RKO (cell line): ENCODE data around the gene DUSP12.
"Not testable (repeated sequence)": the region's sequence is repeated elsewhere in the genome, so short reads cannot be mapped to it uniquely, and the experiment has no call there.

Source experiments
- DNase-seq: peaks from one replicate; pipeline ENCODE4 v3.0.0-alpha.2; 2016; ENCODE audit warnings: low spot score

DUSP12 gene

DNA sequence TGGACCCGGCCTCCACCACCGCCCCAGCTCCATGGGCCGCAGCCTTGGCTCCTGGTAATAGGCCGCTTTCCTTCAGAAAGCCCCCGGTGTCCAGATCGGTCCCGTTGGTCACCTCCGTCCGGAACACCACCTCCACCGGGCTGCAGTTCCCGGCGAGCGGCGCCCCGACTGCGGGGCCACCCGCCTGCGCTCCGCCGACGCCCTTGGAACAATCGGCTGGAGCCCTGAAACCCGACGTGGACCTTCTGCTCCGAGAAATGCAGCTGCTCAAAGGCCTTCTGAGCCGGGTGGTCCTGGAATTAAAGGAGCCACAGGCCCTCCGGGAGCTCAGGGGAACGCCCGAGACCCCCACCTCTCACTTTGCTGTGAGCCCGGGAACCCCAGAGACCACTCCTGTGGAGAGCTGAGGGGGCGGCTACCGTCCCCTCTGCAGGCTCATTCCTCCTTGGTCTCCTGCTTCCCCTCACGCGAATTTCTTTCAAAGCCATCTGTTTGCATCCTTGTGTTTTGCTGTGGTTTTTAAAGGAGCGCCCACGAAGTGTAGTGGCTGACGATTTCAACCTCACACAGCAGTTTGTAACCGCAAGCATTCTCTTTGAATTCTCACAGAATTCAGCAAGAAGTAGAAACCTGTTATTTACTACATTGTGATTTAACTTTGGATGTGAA lies 22.2 kb upstream of the DUSP12 start:
- no peak for DNase-seq

DNA sequence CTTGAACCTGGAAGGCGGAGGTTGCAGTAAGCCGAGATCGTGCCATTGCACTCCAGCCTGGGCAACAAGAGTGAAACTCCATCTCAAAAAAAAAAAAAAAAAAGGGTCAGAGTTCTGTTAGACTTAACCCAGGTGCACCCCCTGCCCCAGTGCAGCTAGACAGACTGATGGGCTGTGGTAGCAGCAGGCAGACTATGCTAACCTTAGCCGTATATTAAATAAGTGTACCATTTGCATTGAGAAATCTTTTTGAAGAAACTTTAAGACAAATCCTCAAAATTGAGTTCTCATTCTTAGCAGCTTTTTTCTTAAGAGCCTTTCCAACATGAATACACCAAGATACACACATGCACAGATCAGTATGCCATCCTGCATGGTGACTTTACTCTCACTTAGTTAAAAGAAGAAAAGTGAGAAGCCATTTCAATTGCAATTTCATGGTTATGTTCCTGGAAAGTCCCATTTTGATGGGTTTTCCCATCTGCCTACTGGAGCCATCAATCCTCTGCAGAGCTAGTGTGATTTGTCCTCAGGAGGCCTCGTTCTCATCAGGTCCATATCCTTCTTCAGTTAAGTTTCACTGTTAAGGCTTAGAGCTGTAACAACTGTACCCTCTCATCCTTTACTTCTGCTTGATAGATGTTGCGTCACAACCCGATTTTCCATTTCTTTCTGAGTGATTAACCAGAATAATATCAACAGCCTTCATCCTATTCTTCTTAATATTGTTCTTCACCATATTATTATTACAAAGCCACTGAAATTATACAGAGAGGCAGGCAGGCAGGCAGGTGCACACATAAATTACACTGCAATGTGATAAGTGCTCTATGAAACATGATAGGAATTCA lies 21.0 kb upstream of the DUSP12 start:
- no peak for DNase-seq

DNA sequence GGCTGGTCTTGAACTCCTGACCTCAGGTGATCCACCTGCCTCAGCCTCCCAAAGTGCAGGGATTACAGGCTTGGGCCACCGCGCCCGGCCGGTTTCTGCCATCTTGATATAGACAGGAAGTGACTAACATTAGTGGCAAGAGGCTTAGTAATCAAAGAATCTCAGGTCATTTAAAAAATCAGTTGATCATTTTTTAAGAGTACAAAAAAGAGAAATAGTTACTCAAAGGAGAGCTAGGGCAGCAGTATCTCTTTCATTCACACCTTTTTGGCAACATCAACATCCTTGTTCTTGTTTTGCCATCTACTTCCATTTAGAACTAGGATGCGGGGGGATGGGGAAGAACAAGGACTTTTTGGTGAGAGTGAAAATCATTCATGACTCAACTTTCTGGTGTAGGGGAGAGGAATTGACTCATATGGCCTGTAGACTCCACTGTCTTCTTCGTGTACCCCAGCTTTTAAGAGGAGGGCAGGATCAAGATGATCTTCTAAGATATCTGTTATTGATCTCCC lies 19.5 kb upstream of the DUSP12 start:
- peak; percentile 78 for DNase-seq

DNA sequence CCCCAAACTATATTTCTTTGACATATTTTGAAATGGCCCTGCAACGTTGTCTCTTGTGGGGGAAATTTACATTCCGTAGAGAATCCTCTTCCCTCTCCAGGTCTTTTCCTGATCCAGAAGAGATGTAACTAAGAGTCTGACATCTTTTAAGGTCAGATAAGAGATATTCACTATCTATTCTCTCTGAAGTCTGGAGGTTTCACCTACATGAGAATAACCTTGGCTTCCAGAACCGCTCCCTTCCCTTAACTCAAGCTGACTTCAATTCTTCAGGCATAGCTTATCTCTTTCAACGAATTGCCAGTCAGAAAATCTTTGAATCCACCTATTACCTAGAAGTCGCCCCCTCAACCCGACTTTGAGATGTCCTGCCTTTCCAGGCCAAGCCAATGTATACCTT lies 18.3 kb upstream of the DUSP12 start:
- no peak for DNase-seq

DNA sequence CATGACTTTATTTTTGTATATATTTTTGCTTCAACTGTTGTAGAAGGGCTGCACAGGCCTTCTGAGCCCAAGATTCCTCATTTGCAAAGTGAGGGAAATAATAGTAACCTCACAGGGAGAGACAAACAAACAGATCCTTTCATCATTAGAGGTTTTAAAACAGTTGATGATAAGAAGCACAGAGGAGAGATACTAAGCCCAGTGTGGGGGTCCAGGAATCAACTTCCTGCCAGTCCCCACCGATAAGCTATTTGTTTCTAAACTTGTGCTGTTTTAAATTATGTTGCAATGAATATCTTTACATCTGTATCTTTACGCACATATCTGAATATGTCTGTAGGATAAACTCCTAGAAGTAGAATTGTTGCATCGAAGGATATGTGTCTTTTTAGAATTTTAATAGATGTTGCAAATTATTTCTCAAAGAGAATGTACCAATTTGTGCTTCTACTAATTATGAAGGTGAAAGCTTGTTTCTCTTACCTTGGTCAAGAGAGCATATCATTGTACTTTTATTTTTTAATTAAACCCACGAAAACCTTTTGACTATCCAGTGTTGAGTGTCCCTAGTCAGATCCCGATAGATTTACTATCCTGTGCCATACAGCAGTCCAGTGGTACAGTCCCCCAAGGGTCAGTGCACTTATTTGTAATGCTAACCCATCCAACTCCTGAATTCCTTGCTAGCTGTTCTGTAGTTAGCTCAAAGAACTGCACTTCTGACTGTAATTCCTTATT lies 17.4 kb upstream of the DUSP12 start:
- no peak for DNase-seq

DNA sequence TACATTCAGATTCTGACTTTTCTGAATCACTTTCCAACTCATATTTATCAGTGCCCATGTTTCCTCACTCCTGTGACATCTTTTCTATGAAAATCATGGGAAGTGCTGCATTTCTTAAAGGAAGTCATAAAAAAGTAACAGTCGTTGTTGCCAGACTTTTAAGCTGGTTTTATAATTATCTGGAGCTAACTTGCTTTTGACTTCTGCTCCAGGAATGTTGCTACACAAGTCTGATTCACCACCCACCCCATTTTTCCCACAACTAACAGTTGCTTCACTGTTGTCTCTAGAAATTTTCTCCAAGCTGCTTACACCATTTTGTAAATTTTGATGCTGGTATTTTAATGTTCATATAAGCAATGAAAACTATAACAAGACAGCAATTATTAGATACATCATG lies 16.1 kb upstream of the DUSP12 start:
- peak; percentile 80 for DNase-seq

DNA sequence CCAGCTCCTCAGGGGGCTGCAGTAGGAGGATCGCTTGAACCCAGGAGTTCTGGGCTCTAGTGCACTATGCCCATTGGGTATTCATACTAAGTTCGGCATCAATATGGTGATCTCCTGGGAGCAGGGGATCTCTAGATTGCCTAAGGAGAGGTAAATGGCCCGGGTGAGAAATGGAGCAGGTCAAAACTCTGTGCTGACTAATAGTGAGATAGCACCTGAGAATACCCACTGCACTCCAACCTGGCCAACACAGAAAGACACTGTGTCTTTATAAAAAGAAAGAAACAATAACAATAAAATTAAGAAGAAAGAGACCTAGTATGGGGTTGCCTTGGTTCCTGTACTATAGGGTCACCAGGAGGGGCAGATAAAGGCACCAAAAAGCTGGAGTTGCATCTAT lies 13.7 kb upstream of the DUSP12 start:
- DNase-seq, result no peak

DNA sequence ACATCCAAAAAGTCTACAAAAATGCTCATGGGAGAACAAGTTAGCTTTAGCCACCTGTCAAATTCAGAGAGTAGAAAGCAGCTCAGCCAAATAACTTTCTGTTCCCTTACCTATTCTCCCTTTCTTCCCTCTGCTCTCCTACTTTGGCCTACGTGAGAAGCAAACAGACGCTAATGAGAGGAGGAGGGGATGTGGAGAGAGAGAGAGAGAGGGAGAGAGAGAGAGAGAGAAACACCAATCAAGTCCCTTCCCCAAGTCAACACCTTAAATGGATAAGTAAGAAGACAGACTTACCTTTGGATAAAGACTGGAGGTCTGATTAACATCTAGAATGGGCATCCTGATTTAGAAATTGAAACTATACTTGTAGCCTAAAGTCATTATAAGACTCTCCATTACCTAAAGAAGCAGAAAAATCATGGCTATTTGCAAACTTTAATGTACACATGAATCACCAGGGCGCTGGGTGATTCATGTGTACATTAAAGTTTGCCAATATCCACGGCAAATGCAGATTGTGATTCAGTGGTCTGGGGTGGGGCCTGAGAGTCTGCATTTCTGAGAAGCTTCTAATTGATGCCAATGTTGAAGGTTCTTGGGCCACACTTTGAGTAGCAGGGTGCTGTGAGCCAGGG lies 13.1 kb upstream of the DUSP12 start:
- peak; percentile 39 for DNase-seq

DNA sequence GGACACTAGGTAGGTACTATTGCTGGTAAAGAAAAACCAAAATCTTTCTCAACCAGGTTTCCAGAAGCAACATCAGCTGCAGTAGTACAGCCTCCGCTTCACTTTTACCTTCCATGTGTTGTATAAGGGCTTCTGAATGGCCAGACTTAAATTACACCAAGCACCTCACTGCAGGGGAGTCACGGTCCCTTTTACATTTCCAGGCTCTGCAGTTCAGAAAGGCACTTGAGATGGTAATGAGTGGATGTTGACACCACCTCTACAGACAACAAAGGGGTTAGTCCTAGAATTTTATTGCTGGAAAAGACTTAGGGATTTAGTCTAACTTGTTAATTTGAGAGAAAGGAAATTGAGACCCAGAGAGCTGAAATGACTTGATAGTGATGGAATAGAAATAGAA lies 12.0 kb upstream of the DUSP12 start:
- no peak for DNase-seq

DNA sequence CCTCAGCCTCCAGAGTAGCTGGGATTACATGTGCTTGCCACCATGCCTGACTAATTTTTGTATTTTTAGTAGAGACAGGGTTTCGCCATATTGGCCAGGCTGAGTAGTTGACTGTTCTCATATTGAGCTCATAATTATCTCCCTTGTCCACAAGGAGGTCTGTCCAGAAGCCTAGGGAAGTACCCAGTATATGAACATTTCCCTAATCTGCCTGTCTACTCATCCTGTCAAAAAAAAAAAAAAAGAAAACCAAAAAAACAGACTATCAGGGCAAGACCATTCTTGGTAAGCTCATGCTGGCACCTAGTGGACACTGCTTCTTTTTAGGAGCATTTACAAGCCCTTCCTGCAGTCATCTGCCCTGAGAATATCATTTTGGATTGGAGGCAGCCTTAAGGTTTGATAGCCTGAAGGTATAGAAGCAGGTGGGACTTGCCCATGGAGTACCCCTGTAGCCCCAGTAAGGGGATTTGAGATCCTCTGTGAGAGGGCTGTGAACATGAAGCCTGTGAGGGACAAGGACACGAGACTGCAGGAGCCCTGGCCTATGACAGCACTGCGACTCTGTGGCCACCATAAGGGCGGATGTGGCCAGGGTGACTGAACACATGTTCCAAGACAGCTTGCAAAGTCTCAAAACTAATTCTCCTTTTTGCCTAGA lies 10.8 kb upstream of the DUSP12 start:
- DNase-seq, result peak; percentile 82

DNA sequence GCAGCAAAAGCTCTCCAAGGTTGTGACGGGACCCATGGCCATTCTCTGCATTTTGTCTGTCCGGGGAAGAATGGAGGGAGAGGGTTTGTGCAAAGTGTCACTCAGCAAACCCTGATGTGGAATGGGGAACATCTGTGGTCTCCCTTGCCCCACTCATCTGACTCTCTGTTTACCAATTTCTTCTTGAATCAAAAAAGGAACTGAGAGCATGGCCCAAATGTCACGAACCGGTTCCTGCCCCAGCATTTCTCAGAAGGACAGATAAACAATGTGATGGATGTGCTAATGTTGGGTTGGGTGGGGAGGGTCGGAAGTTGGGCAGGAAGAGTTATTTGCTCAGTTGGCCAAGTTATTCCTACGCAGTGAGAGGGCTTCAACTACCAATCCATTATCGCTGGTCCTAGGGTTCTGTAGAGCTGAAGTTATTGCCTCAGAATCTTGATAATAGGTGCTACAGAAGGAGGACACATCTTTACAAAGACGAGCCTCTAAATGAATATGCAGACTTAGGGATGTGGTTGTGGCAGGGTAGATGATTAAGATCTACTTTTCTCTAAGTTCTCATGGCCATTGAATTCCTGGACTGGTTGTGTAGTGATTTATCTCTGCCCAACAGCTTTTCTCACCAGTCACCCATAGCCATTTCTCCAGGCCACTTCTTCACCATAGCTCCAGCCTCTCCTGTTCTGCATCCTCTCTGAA lies 9.6 kb upstream of the DUSP12 start:
- DNase-seq, result no peak

DNA sequence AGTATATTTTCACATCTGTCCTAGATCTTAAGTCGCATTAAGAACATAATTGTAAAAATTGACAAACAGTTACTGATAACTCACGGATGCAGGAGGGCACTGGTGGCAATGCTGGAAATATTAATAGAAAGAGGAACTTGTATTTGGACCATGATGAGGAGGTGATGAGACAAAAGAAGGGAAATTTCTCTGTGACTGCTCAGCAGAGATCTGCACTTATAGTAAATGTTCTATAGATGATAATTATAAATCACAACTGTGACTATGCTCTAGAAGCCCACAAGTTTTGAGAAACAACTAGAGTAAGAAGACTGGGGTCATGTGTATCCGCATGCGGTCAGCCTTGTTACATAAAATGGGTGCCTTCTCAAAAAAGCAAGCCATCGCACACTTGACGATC lies 8.7 kb upstream of the DUSP12 start:
- no peak for DNase-seq

DNA sequence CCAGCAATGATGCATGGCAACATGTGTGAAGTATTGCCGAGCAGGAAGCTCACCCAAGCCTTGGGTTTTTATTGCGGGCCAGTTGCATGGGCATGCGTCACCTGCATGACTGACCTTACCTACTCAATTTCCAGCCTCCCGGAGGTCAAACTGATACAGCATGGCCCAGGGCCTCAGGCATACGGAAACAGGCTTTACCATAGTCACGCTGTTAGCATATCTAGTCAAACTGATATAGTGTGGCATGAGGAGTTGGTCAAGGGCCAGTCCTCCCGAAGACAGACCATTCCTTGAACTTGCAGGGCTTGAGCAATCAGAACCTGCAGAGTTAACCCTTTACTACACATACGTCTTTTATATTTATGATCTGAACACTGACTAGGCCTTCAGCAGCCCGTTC lies 6.4 kb upstream of the DUSP12 start:
- no peak for DNase-seq

DNA sequence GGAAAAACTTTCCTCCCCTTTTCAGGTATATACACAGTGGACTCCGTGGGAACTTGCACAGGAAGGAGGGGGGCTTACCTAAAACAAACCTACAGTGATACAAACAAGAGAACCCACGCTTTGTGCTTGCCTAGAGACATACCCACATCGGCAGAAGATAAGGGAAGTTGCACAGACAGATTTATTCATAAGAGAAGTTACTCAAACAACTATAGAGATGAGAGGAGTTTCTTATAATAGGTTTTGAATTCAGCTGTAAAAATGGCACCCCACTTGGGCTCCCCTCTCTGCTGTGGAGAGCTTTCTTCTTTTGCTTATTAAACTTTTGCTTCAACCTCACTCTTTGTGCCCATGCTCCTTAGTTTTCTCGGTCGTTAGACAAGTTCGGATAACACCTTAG lies 1.8 kb upstream of the DUSP12 start:
- no peak for DNase-seq

DNA sequence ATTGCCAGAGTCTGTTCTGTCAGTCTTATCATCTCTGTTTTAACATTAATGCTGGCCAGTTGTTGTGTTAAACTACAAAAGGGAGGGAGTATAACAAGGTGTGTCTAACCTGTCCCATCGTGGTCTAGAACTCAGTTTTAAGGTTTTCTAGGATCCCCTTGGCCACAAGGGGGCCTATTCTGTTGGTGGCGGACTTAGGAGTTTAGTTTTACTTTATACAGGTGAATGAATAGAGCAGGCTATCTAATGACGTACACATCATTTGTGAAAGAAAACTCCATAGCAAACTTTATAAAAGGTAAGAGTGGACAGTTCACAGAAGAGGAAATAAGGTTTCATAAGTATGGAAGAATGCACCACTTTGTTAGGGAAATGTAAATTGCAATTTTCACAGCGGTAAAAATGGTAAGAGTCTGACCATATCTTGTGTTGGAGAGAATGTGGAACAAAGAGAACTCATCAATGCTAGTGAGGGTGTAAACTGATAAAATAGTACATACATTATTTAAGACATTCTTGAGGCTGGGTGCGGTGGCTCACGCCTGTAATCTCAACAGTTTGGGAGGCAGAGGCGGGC lies 14.0 kb downstream of the DUSP12 start:
- peak; percentile 42 for DNase-seq

DNA sequence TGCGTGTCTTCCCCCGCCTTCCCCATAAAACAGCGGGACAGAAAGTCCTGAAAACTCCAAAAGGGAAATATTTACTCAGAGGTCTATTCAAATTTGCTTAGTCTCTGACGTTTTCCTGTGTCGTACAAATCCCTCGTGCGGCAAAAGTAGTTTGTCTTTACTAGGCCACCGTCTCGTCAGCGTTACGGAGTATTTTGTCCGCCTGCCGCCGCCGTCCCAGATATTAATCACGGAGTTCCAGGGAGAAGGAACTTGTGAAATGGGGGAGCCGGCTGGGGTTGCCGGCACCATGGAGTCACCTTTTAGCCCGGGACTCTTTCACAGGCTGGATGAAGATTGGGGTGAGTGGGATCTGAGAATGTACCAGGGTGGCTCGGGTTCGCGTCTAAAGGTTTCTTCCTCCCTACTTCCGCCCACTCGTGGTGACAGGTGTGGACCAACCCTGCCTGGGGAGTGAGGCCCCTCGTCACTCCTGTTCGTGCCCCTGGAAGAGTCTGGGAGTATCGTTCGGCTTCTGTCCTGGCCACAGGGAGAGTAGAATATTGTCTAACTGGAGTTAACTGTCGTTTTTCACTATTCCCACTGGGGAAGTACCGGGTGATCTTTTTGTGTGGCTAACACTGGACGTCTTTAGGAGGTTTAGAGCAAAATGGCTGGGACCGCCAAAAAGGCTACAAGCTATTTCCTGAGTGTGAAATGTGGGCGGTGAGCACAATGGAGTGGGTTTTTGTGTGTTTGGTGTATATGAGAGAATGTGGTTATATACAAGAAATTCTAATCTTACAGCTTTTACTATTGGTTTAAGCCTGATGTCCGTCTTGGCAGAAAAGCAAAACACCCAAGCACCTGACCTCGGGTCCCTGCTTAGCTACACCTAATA lies 16.8 kb downstream of the DUSP12 start, which contains the start of gene ATF6:
Gene ATF6 (plus strand): TSS at position 219 of the 880 bp plus-strand sequence. CDS start 41 bp downstream, at position 260.
- peak; percentile 97 for DNase-seq

DNA sequence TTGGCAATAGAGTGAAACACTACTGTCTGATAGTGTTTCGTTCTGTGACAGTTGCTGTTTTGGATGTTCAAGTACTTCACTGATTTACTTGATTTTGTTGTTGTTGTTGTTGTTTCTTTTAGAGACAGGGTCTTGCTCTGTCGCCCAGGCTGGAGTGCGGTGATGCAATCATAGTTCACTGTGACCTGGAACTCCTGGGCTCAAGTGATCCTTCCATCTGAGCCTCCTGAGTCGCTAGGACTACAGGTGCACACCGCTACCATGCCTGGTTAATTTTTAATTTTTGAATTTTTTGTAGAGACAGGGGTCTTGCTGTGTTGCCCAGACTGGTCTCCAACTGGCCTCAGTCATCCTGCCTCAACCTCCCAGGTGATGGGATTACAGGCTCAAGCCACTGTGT lies 18.9 kb downstream of the DUSP12 start:
- no peak for DNase-seq

DNA sequence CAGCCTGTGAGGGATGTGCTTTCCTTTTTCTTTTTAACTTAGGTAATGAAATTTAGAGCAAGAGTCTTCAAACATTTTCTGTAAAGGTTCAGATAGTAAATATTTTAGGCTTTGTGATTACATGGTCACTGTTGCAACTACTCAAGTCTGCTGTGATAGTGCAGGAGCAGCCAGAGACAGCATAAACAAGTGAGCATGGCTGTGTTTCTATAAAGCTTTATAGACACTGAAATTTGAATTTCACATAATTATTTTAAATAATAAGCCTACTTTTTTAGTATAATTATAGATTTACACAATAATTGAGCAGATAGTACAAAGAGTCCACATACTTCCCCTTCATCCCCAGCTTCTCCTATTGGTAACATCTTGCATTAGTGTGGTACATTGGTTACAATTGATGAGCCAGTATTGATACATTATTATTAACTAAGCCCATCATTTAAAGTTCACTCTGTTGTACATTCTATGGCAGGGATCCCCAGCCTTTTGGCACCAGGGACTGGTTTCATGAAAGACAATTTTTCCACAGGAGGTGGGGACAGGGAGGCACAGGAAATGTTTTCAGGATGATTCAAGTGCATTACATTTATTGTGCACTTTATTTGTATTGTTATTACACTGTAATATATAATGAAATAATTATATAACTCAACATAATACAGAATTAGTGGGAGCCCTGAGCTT lies 19.5 kb downstream of the DUSP12 start:
- no peak for DNase-seq

DNA sequence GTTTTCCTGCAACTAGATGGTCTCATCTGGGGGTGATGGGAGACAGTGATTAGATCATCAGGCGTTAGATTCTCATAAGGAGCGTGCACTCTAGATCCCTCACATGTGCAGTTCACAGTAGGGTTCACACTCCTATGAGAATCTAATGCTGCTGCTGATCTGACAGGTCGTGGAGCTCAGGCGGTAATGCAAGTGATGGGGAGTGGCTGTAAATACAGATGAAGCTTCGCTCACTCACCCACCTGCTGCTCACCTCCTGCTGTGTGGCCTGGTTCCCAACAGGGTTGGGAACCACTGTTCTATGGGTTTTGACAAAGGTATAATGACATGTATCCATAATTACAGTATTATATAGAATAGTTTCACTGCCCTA lies 20.1 kb downstream of the DUSP12 start:
- DNase-seq, result not testable (repeated sequence)
